NCI-H146 (cell line): Measurements from ENCODE around the gene DDX52.
"Not testable (repeated sequence)": the region's sequence is repeated elsewhere in the genome, so short reads cannot be mapped to it uniquely, and the experiment has no call there.

Experiments
- DNase-seq: peaks from one replicate; lab custom pipeline; 2025; lab: John Stamatoyannopoulos, UW

DDX52 gene

GRCh38 chr17:37643118-37643766 is at the start of gene DDX52:
DDX52 (minus strand) TSS chr17:37643446; CDS start chr17:37643420, 26 bp downstream.
- DNase-seq: peak; percentile 91

GRCh38 chr17:37691807-37692206 is 48.6 kb upstream of the DDX52 start:
- DNase-seq: no peak

GRCh38 chr17:37689317-37689716 is 46.1 kb upstream of the DDX52 start:
- peak; percentile 9 for DNase-seq

GRCh38 chr17:37683454-37683984 is 40.3 kb upstream of the DDX52 start:
- DNase-seq: no peak

- no peak for DNase-seq
Observed at GRCh38 chr17:37682007-37682406, 38.8 kb upstream of the DDX52 start.

- not testable (repeated sequence) for DNase-seq
Observed at GRCh38 chr17:37679995-37680394, 36.7 kb upstream of the DDX52 start.

- DNase-seq: no peak
Observed at GRCh38 chr17:37678036-37678435, 34.8 kb upstream of the DDX52 start.

GRCh38 chr17:37677021-37677420 is 33.8 kb upstream of the DDX52 start:
- no peak for DNase-seq

- no peak for DNase-seq
Observed at GRCh38 chr17:37676115-37676925, 33.1 kb upstream of the DDX52 start.

GRCh38 chr17:37674511-37674910 is 31.3 kb upstream of the DDX52 start:
- DNase-seq: no peak

GRCh38 chr17:37673386-37673785 is 30.1 kb upstream of the DDX52 start:
- no peak for DNase-seq

- no peak for DNase-seq
Observed at GRCh38 chr17:37672548-37673078, 29.4 kb upstream of the DDX52 start.

- DNase-seq: no peak
Observed at GRCh38 chr17:37671824-37672547, 28.7 kb upstream of the DDX52 start.

- DNase-seq: no peak
Observed at GRCh38 chr17:37671028-37671823, 28.0 kb upstream of the DDX52 start.

GRCh38 chr17:37667039-37667438 is 23.8 kb upstream of the DDX52 start:
- no peak for DNase-seq

GRCh38 chr17:37664214-37664613 is 21.0 kb upstream of the DDX52 start:
- DNase-seq: no peak

- DNase-seq: no peak
Observed at GRCh38 chr17:37662353-37662752, 19.1 kb upstream of the DDX52 start.

GRCh38 chr17:37661400-37662014 is 18.3 kb upstream of the DDX52 start:
- no peak for DNase-seq

GRCh38 chr17:37659925-37660324 is 16.7 kb upstream of the DDX52 start:
- no peak for DNase-seq

GRCh38 chr17:37657202-37657601 is 14.0 kb upstream of the DDX52 start:
- no peak for DNase-seq

GRCh38 chr17:37651849-37652248 is 8.6 kb upstream of the DDX52 start:
- DNase-seq: no peak
